Esophagus muscularis mucosa (tissue), 4 donors: ENCODE data around the gene CHCHD3. TPM values are rescaled to one million over a fixed set of nuclear protein-coding genes. Genes with fewer than 3 reads are reported as not detected.

Experiments used
- DNase-seq: peaks from one replicate; pipeline ENCODE4 v3.0.0-alpha.2; 2017; ENCODE audit errors: extremely low spot score
- H3K27ac ChIP-seq, 4 donors: fragments of 200-600 bp; sonication (generic); replicated peaks in 1 of 4; 1 replicate in 3 of 4; 2 replicates in 1 of 4; pipeline ENCODE4 v1.5.1; 2016 to 2019; ENCODE audit warnings: mild to moderate bottlenecking in 1 of 4
- H3K27me3 ChIP-seq, 4 donors: fragments of 200-600 bp; sonication (generic); one replicate each; pipeline versions ENCODE4 v1.5.1 to v1.6.0; 2016 to 2019
- H3K36me3 ChIP-seq, 4 donors: fragments of 200-600 bp; sonication (generic); one replicate each; pipeline ENCODE4 v1.5.1; 2016 to 2019
- H3K4me1 ChIP-seq, 4 donors: fragments of 200-600 bp; sonication (generic); one replicate each; pipeline ENCODE4 v1.5.1; 2016 to 2019
- H3K4me3 ChIP-seq, 4 donors: fragments of 200-600 bp; sonication (generic); 1 replicate in 2 of 4; 2 replicates in 2 of 4; pipeline ENCODE4 v1.5.1; 2016 to 2019; ENCODE audit warnings: mild to moderate bottlenecking in 4 of 4, moderate library complexity in 1 of 4
- H3K9me3 ChIP-seq, 4 donors: fragments of 200-600 bp; sonication (generic); 1 replicate in 3 of 4; 2 replicates in 1 of 4; pipeline ENCODE4 v1.5.1; 2016 to 2019
- EP300 ChIP-seq: sonication (generic); formaldehyde crosslinking; IDR thresholded peaks from one replicate; pipeline ENCODE4 v1.6.1; 2017; ENCODE audit warnings: antibody characterized with exemption
- POLR2A ChIP-seq: fragments of 450-650 bp; IDR thresholded peaks from one replicate; pipeline ENCODE4 v1.6.1; 2017; ENCODE audit warnings: antibody characterized with exemption, moderate library complexity, mild to moderate bottlenecking, low read depth
- POLR2AphosphoS5 ChIP-seq, 2 donors: sonication (generic); formaldehyde crosslinking; IDR thresholded peaks; one replicate each; pipeline ENCODE4 v1.6.1; 2017; ENCODE audit warnings: antibody characterized with exemption in 2 of 2
- WGBS: methylation state at CpG from one replicate; pipeline ENCODE4 v1.1.5; 2018; 5-methylcytosine and 5-hydroxymethylcytosine counted together
- intact Hi-C: fragments of 100-400 bp; cut with DNase I; formaldehyde crosslinking; loops from one replicate; pipeline ENCODE4 v1.15.1; 2023
- total RNA-seq, 4 donors: library from RNA; depleted of rRNA; stranded (reverse); fragments of >200 nt; gene quantifications; one replicate each; pipeline versions ENCODE4 v1.1.0 to v1.2.1, GENCODE V29; 2016
- TF ChIP-seq, protein P1 (sequence below), 3 experiments: fragments of 200-600 bp in 2 of 3; fragments of 450-650 bp in 1 of 3; sonication (generic) in 2 of 3; IDR thresholded peaks; one replicate each; pipeline ENCODE4 v1.5.1; 2017 to 2019; ENCODE audit warnings: antibody characterized with exemption in 3 of 3, mild to moderate bottlenecking in 2 of 3, moderate library complexity in 1 of 3

Gene CHCHD3
- total RNA-seq, 4 donors from 2014 or later, result 58.6 to 74.3 (median 68.9) TPM

GRCh38 chr7:133051719-133052400 is 30.0 kb downstream of the CHCHD3 start:
- peaks cover 56 to 60% (median 57%) of the 10 kb centered on the region in 4 donors for H3K4me1 ChIP-seq
- no peak for DNase-seq
- H3K27me3 ChIP-seq, result no peaks in the 10 kb centered on the region
- H3K27ac ChIP-seq, result no peak overlapping the region
- H3K4me3 ChIP-seq, result no peak overlapping the region
- H3K9me3 ChIP-seq, result no peaks in the 10 kb centered on the region
- no peaks in the 10 kb centered on the region for H3K36me3 ChIP-seq
- intact Hi-C loops, result no loop called here
- TF ChIP-seq, protein P1, sequence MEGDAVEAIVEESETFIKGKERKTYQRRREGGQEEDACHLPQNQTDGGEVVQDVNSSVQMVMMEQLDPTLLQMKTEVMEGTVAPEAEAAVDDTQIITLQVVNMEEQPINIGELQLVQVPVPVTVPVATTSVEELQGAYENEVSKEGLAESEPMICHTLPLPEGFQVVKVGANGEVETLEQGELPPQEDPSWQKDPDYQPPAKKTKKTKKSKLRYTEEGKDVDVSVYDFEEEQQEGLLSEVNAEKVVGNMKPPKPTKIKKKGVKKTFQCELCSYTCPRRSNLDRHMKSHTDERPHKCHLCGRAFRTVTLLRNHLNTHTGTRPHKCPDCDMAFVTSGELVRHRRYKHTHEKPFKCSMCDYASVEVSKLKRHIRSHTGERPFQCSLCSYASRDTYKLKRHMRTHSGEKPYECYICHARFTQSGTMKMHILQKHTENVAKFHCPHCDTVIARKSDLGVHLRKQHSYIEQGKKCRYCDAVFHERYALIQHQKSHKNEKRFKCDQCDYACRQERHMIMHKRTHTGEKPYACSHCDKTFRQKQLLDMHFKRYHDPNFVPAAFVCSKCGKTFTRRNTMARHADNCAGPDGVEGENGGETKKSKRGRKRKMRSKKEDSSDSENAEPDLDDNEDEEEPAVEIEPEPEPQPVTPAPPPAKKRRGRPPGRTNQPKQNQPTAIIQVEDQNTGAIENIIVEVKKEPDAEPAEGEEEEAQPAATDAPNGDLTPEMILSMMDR (IDR thresholded peaks at IDR 0.05), result no peak
- TF ChIP-seq POLR2A (no peak), POLR2AphosphoS5 (IDR thresholded peaks at IDR 0.05) (no peak), EP300 (no peak)
- WGBS, result 92% methylated on average over 5 of the region's 5 CpGs

- intact Hi-C loops, result no loop called here
- WGBS, result 59% methylated on average over 2 of the region's 2 CpGs
Measured at GRCh38 chr7:133051066-133051465, 30.8 kb downstream of the CHCHD3 start.

GRCh38 chr7:133050200-133050995 is 31.5 kb downstream of the CHCHD3 start:
- Histone ChIP-seq H3K27ac (no peak overlapping the region), H3K4me1 (peaks cover 43 to 49% (median 47%) of the 10 kb centered on the region in 4 donors), H3K27me3 (no peaks in the 10 kb centered on the region), H3K4me3 (no peak overlapping the region), H3K9me3 (no peaks in the 10 kb centered on the region), H3K36me3 (no peaks in the 10 kb centered on the region)
- 93% methylated on average over 5 of the region's 5 CpGs for WGBS
- TF ChIP-seq, protein P1 (IDR thresholded peaks at IDR 0.05), result no peak
- no peak for TF ChIP-seq EP300
- no peak for TF ChIP-seq POLR2A
- no peak for TF ChIP-seq POLR2AphosphoS5 (IDR thresholded peaks at IDR 0.05)
- intact Hi-C loops, result no loop called here
- DNase-seq, result no peak

More at GRCh38 chr7:133051066-133051465, 30.8 kb downstream of the CHCHD3 start:
- H3K4me3 ChIP-seq, result no peak overlapping the region
- no peak overlapping the region for H3K27ac ChIP-seq
- no peaks in the 10 kb centered on the region for H3K36me3 ChIP-seq
- no peaks in the 10 kb centered on the region for H3K9me3 ChIP-seq
- TF ChIP-seq, protein P1 (IDR thresholded peaks at IDR 0.05), result peak in 1 of 3 experiments; percentile 26
- TF ChIP-seq EP300, result no peak
- DNase-seq, result no peak
- no peaks in the 10 kb centered on the region for H3K27me3 ChIP-seq
- peaks cover 48 to 52% (median 49%) of the 10 kb centered on the region in 4 donors for H3K4me1 ChIP-seq

GRCh38 chr7:133048589-133048988 is 33.3 kb downstream of the CHCHD3 start:
- Histone ChIP-seq H3K27ac (no peak overlapping the region), H3K27me3 (no peaks in the 10 kb centered on the region), H3K4me1 (peaks cover 37 to 39% (median 37%) of the 10 kb centered on the region in 4 donors), H3K9me3 (no peaks in the 10 kb centered on the region), H3K4me3 (no peak overlapping the region), H3K36me3 (no peaks in the 10 kb centered on the region)
- 96% methylated on average over 4 of the region's 4 CpGs for WGBS
- no peak for TF ChIP-seq POLR2A
- TF ChIP-seq EP300, result no peak
- TF ChIP-seq POLR2AphosphoS5 (IDR thresholded peaks at IDR 0.05), result no peak
- TF ChIP-seq, protein P1 (IDR thresholded peaks at IDR 0.05), result no peak
- intact Hi-C loops, result no loop called here
- DNase-seq, result no peak
